Kidney tubule cell (primary cell): ENCODE data around the gene CDC42BPA.
"Not testable (repeated sequence)": the region's sequence is repeated elsewhere in the genome, so short reads cannot be mapped to it uniquely, and the experiment has no call there.

Experiments
- DNase-seq: peaks from one replicate; pipeline ENCODE4 v3.0.0-alpha.2; 2018; ENCODE audit warnings: low spot score

Gene CDC42BPA

DNA sequence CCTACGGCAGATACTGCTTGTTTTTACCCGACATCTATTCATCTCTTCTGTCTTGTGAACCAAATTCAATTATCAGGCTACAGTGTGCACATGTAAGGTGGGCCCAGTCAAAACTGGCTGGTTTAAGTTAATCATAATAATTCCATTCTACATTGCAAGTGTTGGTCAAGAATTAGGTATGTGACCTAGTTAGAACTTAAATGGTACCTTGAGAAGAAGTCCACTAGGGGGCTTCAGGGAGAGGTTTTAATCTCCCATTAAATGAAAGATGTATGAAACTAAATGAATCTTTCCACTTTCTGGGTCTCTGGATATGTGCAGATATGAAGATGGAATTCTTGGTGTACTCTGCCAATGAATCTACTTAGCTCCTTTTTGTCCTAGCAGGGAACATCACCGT, 187.1 kb downstream of the CDC42BPA start:
- peak; percentile 29 for DNase-seq

DNA sequence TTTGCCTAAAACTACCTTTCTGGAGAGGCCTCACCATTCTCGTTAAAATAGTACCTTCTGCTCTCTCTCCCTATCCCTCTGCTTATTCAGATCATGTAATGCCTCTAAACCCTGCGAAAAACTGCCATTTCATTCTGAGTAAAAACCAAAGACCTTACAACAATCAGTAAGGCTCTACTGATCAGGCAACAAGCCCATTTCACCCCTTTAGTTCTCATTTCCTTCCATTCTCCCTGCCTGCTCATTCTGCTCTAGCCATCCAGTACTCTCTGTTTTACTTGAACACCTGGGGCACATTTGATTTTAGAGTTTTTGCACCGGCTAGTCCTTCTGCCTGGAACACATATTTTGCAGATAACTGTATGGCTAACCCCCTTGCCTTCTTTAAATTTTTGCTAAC, 190.4 kb downstream of the CDC42BPA start:
- no peak for DNase-seq

DNA sequence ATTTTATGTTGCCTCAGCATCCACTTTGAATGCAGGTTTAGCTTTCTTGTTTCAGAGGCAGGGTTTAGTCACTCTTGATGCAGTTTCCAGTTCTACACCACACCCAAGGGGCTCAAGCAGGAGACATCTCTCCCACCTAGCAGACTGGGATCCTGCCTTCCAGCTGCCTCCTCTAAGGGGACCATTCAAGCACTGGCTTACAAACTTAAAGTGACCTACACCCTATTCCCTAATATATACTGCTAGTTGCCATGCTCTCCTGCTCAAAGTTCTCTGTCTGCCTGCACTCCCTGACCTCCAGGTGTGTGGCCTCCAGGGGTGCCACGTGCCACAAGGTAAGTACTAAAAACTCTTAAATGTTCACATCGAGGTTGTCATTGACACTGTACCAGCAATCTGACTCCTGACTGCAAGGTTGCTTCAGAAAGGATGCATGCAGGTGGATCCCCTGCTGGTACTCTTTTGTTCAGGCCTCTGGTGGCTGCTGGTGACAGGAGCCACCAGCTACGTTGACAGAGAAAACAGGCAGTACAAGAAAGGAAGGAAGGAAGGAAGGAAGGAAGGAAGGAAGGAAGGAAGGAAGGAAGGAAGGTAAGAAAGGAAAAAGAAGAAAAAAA, 192.3 kb downstream of the CDC42BPA start:
- DNase-seq: no peak

DNA sequence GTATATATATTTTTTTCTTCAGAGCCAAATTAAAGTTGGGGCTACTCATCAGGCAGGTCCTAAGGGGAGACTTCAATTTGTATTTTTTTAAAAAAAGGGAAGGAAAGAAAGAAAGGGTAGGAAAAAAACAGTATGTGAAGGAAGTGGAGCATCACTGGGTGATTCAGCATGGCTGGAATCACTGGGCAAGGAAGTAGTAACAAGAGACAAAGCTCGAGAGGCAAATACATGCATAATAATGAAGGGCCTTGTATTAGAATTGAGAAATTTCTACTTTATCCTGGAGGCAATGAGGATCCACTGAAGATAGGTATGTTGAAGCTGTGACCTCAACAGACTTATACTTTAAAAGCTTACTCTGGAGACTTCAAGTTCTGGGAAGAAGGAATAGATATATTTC, 193.8 kb downstream of the CDC42BPA start:
- DNase-seq: peak; percentile 27

- no peak for DNase-seq
Measured at GRCh38 chr1:227120826-227121225, 197.5 kb downstream of the CDC42BPA start.

- no peak for DNase-seq
Measured at GRCh38 chr1:227112538-227112937, 205.8 kb downstream of the CDC42BPA start.

DNA sequence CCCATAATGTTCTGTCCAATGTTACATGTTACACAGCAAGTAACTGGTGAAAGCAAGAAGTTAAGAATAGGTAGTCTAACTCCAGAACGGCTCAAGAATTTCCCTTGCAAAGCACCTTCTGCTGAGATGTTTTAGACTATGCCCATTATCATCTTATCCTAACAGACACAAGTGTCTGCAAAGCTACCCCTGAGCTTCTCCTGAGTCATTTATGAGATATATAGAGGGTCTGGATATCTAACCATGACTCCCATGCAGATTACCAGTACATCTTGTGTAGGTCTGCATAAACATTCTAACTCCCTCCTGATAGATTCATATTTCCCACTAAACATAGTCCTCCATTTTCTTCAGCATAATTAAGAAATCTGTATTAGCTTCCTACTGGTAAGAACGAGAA, 206.5 kb downstream of the CDC42BPA start:
- DNase-seq: no peak

DNA sequence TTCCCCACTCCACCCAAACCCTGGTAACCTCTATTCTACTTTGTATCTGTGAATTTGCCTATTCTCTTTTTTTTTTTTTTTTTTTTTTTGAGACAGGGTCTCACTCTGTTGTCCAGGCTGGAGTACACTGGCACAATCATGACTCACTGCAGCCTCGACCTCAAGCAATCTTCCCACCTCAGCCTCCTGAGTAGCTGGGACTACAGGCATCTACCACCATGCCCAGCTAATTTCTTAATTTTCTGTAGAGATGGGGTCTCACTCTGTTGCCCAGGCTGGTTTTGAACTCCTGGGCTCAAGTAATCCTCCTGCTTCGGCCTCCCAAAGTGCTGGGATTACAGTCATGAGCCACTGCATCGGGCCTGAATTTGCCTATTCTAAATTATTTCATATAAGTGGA, 213.0 kb downstream of the CDC42BPA start:
- DNase-seq: not testable (repeated sequence)

- DNase-seq: no peak
Measured at GRCh38 chr1:227102056-227102455, 216.2 kb downstream of the CDC42BPA start.

GRCh38 chr1:227094249-227094966, 223.9 kb downstream of the CDC42BPA start:
- DNase-seq: peak; percentile 42

DNA sequence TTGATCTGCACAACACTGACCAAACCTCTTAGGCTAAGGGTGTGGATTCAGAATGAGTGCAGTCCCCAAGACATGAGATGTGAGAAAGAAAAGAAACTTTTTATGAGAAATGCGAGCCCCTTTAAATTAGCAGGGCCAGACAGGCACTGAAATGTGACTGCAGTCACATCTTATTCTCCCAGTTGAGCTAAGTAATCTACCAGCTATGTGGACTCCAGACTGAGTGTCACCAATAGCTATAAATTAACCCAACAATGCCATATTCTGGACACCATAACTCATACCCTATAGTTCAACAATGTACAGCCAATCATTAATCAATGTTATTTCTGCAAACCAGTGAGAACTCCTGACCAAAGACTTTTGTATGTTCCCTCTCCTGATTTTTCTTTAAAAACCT, 225.0 kb downstream of the CDC42BPA start:
- peak; percentile 30 for DNase-seq

DNA sequence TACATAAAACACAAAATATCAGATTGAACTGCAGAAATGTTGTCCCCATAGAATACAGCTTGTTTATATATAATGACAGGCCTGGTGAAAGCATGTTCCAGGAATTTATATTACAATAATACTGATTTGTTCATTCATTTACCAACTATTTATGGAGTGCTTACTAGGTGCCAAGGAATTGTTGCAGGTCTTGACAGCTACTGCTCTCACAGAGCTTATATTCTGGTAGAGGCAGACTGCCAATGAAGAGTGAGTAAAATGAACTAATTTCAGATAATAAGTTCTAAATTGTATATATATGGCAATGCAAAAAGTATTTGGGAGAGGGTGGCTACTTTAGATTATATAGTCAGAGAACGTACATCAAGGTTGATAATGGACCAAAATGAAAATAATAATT, 226.2 kb downstream of the CDC42BPA start:
- DNase-seq: no peak

GRCh38 chr1:227086636-227087035, 231.7 kb downstream of the CDC42BPA start:
- no peak for DNase-seq

- DNase-seq: no peak
Measured at GRCh38 chr1:227082999-227083746, 235.1 kb downstream of the CDC42BPA start.

- DNase-seq: no peak
Measured at GRCh38 chr1:227077783-227078182, 240.5 kb downstream of the CDC42BPA start.

- DNase-seq: no peak
Measured at GRCh38 chr1:227073786-227074185, 244.5 kb downstream of the CDC42BPA start.

DNA sequence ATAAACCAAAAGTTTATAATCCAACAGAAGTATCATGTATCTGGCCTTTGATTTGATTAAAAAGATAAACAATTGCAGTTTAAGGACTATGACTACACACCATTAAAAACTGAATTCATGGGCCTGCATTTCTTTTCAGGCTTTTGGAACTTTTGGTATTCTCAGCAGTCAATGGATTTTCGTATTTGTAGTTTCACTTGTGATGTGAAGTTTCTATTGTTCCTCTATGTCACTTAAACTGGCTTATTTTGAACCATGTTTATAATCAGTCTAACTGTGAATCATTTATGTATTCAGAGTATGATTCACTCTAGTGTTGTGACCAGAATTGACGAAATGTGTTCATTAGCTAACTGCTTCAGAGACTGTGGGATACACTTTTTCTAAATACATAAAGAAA, 245.3 kb downstream of the CDC42BPA start:
- DNase-seq: peak; percentile 7

GRCh38 chr1:227071895-227072587, 246.3 kb downstream of the CDC42BPA start:
- DNase-seq: no peak

DNA sequence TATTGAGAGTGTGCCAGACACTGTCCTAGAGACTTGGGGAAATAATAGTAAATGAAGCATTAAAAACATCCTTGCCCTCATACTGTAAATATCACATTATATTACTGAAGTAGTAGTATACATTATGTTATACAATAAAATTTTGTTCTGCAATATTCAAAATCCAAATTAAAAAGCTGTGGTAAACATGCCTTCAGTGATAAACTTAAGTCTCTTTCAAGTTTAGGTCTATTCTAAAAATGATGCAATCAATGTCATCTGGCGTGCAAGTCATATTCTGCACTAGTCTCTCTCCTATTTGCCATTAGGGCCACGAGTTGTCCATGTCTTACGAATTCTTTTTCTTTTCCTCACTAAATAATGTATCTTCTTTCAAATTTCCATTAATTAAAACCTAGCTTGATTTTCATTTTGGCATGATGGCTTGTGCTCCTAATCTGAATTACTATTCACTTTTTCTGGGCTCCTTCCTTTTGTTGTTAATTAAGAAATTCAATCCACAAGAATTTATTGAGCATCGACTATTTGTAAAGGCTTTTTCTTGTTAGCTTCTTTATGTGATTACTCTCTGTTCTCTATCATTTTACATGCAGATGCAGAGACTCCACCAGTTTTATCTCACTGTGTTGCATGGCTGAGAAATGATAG, 247.5 kb downstream of the CDC42BPA start:
- DNase-seq: no peak

GRCh38 chr1:227069490-227069889, 248.8 kb downstream of the CDC42BPA start:
- no peak for DNase-seq

DNA sequence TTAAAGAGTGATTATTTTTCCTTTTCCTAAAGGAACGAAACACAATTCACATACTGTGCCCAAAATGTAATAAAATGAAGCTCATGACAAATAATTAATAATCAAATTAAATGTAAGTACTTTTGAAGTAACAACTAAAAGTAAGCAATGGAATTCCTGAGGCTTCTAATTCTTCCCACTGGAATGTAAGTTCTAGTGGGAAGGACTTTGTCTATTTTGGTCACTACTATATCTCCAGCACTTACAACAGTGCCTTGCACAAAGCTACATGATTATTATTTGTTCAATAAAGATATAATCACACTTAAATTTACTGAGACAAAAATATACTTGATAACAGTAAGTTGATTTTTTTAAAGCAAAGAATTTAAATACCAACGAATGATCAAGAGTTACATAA, 249.4 kb downstream of the CDC42BPA start:
- DNase-seq: no peak

- DNase-seq: no peak
Measured at GRCh38 chr1:227066999-227067398, 251.3 kb downstream of the CDC42BPA start.
